Loucy (cell line): ENCODE data around the gene DIP2A.

Source experiments
- H2AFZ ChIP-seq: fragments of 200-600 bp; sonication (generic); 2 replicates; pipeline ENCODE4 v1.6.0; 2016; ENCODE audit warnings: antibody characterized with exemption, mild to moderate bottlenecking, low read length, moderate library complexity
- H3F3A ChIP-seq: fragments of 200-600 bp; 2 replicates; pipeline ENCODE4 v1.6.0; 2016; ENCODE audit warnings: antibody characterized with exemption, low read depth, mild to moderate bottlenecking
- H3K27me3 ChIP-seq: fragments of 200-600 bp; sonication (generic); 2 replicates; pipeline ENCODE4 v1.6.1; 2014; ENCODE audit warnings: low read length, mild to moderate bottlenecking; ENCODE audit not compliant: insufficient read depth, poor library complexity, severe bottlenecking
- H3K36me3 ChIP-seq: fragments of 200-600 bp; sonication (generic); 2 replicates; pipeline ENCODE4 v1.6.1; 2016; ENCODE audit warnings: low read length; ENCODE audit not compliant: insufficient read depth
- H3K4me1 ChIP-seq: fragments of 200-600 bp; sonication (generic); 2 replicates; pipeline ENCODE4 v1.5.1; 2014; ENCODE audit warnings: low read length, mild to moderate bottlenecking; ENCODE audit not compliant: insufficient read depth, poor library complexity, severe bottlenecking
- H3K4me2 ChIP-seq: fragments of 200-600 bp; sonication (generic); 2 replicates; pipeline ENCODE4 v1.6.0; 2014; ENCODE audit warnings: antibody characterized with exemption, low read length, low read depth, mild to moderate bottlenecking; ENCODE audit not compliant: poor library complexity, severe bottlenecking
- H3K4me3 ChIP-seq: fragments of 200-600 bp; sonication (generic); 2 replicates; pipeline ENCODE4 v1.5.1; 2014; ENCODE audit warnings: low read length, mild to moderate bottlenecking, mixed read lengths; ENCODE audit not compliant: poor library complexity, severe bottlenecking
- H3K79me2 ChIP-seq: fragments of 200-600 bp; sonication (generic); 2 replicates; pipeline ENCODE4 v1.6.1; 2014; ENCODE audit warnings: low read length; ENCODE audit not compliant: insufficient read depth
- H3K9ac ChIP-seq: fragments of 200-600 bp; sonication (generic); 2 replicates; pipeline ENCODE4 v1.6.0; 2014; ENCODE audit warnings: mild to moderate bottlenecking, low read depth, low read length, moderate library complexity; ENCODE audit not compliant: poor library complexity, severe bottlenecking
- H3K9me2 ChIP-seq: fragments of 200-600 bp; sonication (generic); replicated peaks from 2 replicates; pipeline ENCODE4 v1.6.1; 2016; ENCODE audit warnings: low read depth, low read length, mixed read lengths
- H3K9me3 ChIP-seq: fragments of 200-600 bp; sonication (generic); 2 replicates; pipeline ENCODE4 v1.6.1; 2014; ENCODE audit warnings: mild to moderate bottlenecking, antibody characterized with exemption, low read length, low read depth; ENCODE audit not compliant: insufficient read depth
- H4K20me1 ChIP-seq: fragments of 200-600 bp; sonication (generic); 2 replicates; pipeline ENCODE4 v1.6.0; 2014; ENCODE audit warnings: antibody characterized with exemption, low read length, mild to moderate bottlenecking; ENCODE audit not compliant: insufficient read depth, poor library complexity, severe bottlenecking
- CTCF ChIP-seq: fragments of 200-600 bp; sonication (generic); conservative IDR thresholded peaks from 2 replicates; pipeline ENCODE4 v1.5.1; 2014; ENCODE audit warnings: mild to moderate bottlenecking, antibody characterized with exemption, low read length
- EZH2phosphoT487 ChIP-seq: fragments of 200-600 bp; IDR thresholded peaks from 2 replicates; pipeline ENCODE4 v1.6.1; 2018; ENCODE audit warnings: antibody characterized with exemption, mild to moderate bottlenecking, moderate library complexity, borderline replicate concordance

Gene DIP2A

GRCh38 chr21:46540087-46540710 is 81.5 kb downstream of the DIP2A start:
- H3K27me3 ChIP-seq, result no peaks in the 10 kb centered on the region
- H3K4me1 ChIP-seq, result peaks cover 29% of the 10 kb centered on the region
- no peak overlapping the region for H2AFZ ChIP-seq
- H3K9me2 ChIP-seq, result no peaks in the 10 kb centered on the region
- H3K4me2 ChIP-seq, result no peak overlapping the region
- H4K20me1 ChIP-seq, result no peaks in the 10 kb centered on the region
- H3K36me3 ChIP-seq, result peaks cover 20% of the 10 kb centered on the region; the same call in 1 of the 2 replicates
- no peak overlapping the region for H3K9ac ChIP-seq
- H3K79me2 ChIP-seq, result no peaks in the 10 kb centered on the region
- TF ChIP-seq CTCF (no peak), EZH2phosphoT487 (no peak)
- 0 out of 2 replicates have a peak, but pooled peaks cover 2% of the 10 kb centered on the region for H3F3A ChIP-seq
- H3K4me3 ChIP-seq, result no peak overlapping the region
- no peaks in the 10 kb centered on the region for H3K9me3 ChIP-seq

GRCh38 chr21:46542588-46543124 is 84.0 kb downstream of the DIP2A start:
- Histone ChIP-seq H3K27me3 (no peaks in the 10 kb centered on the region), H4K20me1 (no peaks in the 10 kb centered on the region), H3K4me1 (peaks cover 17% of the 10 kb centered on the region), H3F3A (0 out of 2 replicates have a peak, but pooled peaks cover 2% of the 10 kb centered on the region), H3K4me3 (no peak overlapping the region), H3K9ac (no peak overlapping the region), H3K4me2 (no peak overlapping the region), H3K36me3 (peaks cover 27% of the 10 kb centered on the region; the same call in 1 of the 2 replicates), H3K79me2 (no peaks in the 10 kb centered on the region), H3K9me3 (no peaks in the 10 kb centered on the region), H3K9me2 (no peaks in the 10 kb centered on the region), H2AFZ (no peak overlapping the region)
- TF ChIP-seq EZH2phosphoT487 (no peak), CTCF (no peak)

DNA sequence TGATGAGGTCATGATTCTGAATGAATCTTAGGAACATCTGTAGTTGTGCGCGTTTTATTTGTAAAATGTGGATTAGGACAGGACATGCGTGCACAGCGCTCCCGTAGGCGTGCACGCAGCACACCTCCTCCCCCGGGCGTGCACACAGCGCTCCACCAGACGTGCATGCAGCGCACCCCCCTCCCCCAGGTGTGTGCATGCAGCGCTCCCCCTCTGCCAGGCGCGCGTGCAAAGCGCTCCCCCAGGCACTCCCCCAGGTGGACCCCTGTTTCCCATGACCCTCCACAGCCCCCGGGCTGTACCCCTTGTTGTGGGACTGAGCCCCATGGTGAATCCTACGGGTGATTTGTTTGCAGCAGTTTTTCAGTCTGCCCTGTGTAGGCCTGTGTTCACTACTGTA is 84.6 kb downstream of the DIP2A start:
- H3K36me3 ChIP-seq, result peaks cover 30% of the 10 kb centered on the region; the same call in 1 of the 2 replicates
- no peaks in the 10 kb centered on the region; the same call in 1 of the 2 replicates for H3K9me3 ChIP-seq

More for the DNA sequence above, 84.6 kb downstream of the DIP2A start:
- H3K4me2 ChIP-seq, result no peak overlapping the region
- H3K9me2 ChIP-seq, result no peaks in the 10 kb centered on the region
- no peaks in the 10 kb centered on the region for H3K79me2 ChIP-seq
- H3K9ac ChIP-seq, result no peak overlapping the region
- TF ChIP-seq CTCF (no peak), EZH2phosphoT487 (no peak)
- no peaks in the 10 kb centered on the region for H3K27me3 ChIP-seq
- H3K4me3 ChIP-seq, result no peak overlapping the region
- 0 out of 2 replicates have a peak, but pooled peaks cover 2% of the 10 kb centered on the region for H3F3A ChIP-seq
- no peak overlapping the region for H2AFZ ChIP-seq
- H3K4me1 ChIP-seq, result peaks cover 15% of the 10 kb centered on the region
- no peaks in the 10 kb centered on the region for H4K20me1 ChIP-seq
